ENCODE measurements around the gene CSF3R. TPM values are rescaled to one million over a fixed set of nuclear protein-coding genes. Genes with fewer than 3 reads are reported as not detected.

The CSF3R gene
- total and polyA plus RNA-seq, 9 of the 15 experiments (the other 6 are each of a cell fraction or from before 2014, with no cell fraction given) = 0.21 to 0.86 (median 0.40) TPM; not detected in 1

DNA sequence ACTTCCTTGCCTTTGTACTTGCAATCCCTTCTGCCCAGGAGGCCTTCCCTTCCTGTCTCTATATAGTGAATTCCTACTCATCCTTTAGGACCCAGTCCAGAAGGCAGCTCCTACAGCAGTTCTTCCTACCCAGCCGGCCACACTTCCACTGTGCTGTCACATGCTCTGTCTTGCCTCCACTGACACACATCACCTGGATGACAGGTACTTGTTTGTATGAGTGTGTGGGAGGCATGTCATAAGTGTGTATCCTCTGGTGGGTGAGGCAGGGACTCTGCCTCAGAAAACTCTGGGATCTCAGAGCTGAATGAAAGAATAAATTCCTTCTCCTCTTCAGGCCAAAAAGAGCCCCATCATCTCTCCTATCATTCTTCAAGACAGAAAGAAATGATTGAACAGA, 27.3 kb downstream of the CSF3R start:
- BruUV-seq (replicated peaks) = no TSS peak
- no peak overlapping the region for H2AFZ ChIP-seq (ENCODE audit: low read depth, low read length)
- intact Hi-C loops (cut with micrococcal nuclease) = no loop called here
- ATAC-seq (no peak; the same call in 2 of the 3 replicates), FAIRE-seq (no peak), DNase-seq (ENCODE audit: extremely low read depth in 1 of 4, low spot score in 3 of 4) (no peak)
- ChIA-PET CTCF (ENCODE audit: low intra/inter-chr PET ratio) (no interaction called here), POLR2A (interaction anchor here (0.6 to 4.0 kb wide), 6 partner anchors 7 to 1633 kb away, joined by 3 to 37 read pairs (median 4); partner anchors contain the start of genes CSF3R and MRPS15)
- peaks cover 62% of the 10 kb centered on the region for H3K36me3 ChIP-seq (ENCODE audit: control insufficient read depth, insufficient read depth, low read length)
- H3K9ac ChIP-seq (ENCODE audit: insufficient read depth in 1 of 2, low read depth in 2 of 2, low read length in 2 of 2) = no peak overlapping the region
- in situ Hi-C loops (cut with MboI) = no loop called here
- no peaks in the 10 kb centered on the region for H3K9me3 ChIP-seq (replicated peaks; ENCODE audit: control insufficient read depth, insufficient read depth, low read depth, low read length)
- TF ChIP-seq ARID1B (IDR thresholded peaks at IDR 0.05) = no peak
- TF ChIP-seq CEBPB (tag; IDR thresholded peaks at IDR 0.05) = no peak
- no peak for TF ChIP-seq MCM3 (IDR thresholded peaks at IDR 0.05)
- TF ChIP-seq NFIC (IDR thresholded peaks at IDR 0.05) = no peak
- TF ChIP-seq, protein P1, sequence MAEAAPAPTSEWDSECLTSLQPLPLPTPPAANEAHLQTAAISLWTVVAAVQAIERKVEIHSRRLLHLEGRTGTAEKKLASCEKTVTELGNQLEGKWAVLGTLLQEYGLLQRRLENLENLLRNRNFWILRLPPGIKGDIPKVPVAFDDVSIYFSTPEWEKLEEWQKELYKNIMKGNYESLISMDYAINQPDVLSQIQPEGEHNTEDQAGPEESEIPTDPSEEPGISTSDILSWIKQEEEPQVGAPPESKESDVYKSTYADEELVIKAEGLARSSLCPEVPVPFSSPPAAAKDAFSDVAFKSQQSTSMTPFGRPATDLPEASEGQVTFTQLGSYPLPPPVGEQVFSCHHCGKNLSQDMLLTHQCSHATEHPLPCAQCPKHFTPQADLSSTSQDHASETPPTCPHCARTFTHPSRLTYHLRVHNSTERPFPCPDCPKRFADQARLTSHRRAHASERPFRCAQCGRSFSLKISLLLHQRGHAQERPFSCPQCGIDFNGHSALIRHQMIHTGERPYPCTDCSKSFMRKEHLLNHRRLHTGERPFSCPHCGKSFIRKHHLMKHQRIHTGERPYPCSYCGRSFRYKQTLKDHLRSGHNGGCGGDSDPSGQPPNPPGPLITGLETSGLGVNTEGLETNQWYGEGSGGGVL (CRISPR knock-in tag; IDR thresholded peaks at IDR 0.05) = no peak
- TF ChIP-seq LEF1 (IDR thresholded peaks at IDR 0.05) = no peak
- TF ChIP-seq PML (IDR thresholded peaks at IDR 0.05; ENCODE audit: low read length) = no peak
- TF ChIP-seq SMAD1 (IDR thresholded peaks at IDR 0.05; ENCODE audit: low read depth, low read length, partially characterized antibody) = no peak
- TF ChIP-seq, protein P2, sequence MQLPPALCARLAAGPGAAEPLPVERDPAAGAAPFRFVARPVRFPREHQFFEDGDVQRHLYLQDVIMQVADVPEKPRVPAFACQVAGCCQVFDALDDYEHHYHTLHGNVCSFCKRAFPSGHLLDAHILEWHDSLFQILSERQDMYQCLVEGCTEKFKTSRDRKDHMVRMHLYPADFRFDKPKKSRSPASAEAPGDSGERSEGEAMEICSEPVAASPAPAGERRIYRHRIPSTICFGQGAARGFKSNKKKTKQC (CRISPR knock-in tag; IDR thresholded peaks at IDR 0.05) = no peak
- TF ChIP-seq, protein P3, sequence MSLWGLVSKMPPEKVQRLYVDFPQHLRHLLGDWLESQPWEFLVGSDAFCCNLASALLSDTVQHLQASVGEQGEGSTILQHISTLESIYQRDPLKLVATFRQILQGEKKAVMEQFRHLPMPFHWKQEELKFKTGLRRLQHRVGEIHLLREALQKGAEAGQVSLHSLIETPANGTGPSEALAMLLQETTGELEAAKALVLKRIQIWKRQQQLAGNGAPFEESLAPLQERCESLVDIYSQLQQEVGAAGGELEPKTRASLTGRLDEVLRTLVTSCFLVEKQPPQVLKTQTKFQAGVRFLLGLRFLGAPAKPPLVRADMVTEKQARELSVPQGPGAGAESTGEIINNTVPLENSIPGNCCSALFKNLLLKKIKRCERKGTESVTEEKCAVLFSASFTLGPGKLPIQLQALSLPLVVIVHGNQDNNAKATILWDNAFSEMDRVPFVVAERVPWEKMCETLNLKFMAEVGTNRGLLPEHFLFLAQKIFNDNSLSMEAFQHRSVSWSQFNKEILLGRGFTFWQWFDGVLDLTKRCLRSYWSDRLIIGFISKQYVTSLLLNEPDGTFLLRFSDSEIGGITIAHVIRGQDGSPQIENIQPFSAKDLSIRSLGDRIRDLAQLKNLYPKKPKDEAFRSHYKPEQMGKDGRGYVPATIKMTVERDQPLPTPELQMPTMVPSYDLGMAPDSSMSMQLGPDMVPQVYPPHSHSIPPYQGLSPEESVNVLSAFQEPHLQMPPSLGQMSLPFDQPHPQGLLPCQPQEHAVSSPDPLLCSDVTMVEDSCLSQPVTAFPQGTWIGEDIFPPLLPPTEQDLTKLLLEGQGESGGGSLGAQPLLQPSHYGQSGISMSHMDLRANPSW (CRISPR knock-in tag; IDR thresholded peaks at IDR 0.05) = no peak
- TF ChIP-seq, protein P4, sequence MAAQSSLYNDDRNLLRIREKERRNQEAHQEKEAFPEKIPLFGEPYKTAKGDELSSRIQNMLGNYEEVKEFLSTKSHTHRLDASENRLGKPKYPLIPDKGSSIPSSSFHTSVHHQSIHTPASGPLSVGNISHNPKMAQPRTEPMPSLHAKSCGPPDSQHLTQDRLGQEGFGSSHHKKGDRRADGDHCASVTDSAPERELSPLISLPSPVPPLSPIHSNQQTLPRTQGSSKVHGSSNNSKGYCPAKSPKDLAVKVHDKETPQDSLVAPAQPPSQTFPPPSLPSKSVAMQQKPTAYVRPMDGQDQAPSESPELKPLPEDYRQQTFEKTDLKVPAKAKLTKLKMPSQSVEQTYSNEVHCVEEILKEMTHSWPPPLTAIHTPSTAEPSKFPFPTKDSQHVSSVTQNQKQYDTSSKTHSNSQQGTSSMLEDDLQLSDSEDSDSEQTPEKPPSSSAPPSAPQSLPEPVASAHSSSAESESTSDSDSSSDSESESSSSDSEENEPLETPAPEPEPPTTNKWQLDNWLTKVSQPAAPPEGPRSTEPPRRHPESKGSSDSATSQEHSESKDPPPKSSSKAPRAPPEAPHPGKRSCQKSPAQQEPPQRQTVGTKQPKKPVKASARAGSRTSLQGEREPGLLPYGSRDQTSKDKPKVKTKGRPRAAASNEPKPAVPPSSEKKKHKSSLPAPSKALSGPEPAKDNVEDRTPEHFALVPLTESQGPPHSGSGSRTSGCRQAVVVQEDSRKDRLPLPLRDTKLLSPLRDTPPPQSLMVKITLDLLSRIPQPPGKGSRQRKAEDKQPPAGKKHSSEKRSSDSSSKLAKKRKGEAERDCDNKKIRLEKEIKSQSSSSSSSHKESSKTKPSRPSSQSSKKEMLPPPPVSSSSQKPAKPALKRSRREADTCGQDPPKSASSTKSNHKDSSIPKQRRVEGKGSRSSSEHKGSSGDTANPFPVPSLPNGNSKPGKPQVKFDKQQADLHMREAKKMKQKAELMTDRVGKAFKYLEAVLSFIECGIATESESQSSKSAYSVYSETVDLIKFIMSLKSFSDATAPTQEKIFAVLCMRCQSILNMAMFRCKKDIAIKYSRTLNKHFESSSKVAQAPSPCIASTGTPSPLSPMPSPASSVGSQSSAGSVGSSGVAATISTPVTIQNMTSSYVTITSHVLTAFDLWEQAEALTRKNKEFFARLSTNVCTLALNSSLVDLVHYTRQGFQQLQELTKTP (IDR thresholded peaks at IDR 0.05; ENCODE audit: low read depth in 1 of 2, partially characterized antibody in 2 of 2) = no peak
- no peak for TF ChIP-seq XRCC5 (IDR thresholded peaks at IDR 0.05; ENCODE audit: low read depth, low read length)
- TF ChIP-seq, protein P5, sequence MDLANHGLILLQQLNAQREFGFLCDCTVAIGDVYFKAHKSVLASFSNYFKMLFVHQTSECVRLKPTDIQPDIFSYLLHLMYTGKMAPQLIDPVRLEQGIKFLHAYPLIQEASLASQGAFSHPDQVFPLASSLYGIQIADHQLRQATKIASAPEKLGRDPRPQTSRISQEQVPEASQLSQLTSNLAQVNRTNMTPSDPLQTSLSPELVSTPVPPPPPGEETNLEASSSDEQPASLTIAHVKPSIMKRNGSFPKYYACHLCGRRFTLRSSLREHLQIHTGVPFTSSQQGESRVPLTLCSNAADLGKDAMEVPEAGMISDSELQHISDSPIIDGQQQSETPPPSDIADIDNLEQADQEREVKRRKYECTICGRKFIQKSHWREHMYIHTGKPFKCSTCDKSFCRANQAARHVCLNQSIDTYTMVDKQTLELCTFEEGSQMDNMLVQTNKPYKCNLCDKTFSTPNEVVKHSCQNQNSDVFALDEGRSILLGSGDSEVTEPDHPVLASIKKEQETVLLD (IDR thresholded peaks at IDR 0.05) = no peak
- no peak overlapping the region for H3K4me3 ChIP-seq
- no peak overlapping the region for H3K27ac ChIP-seq (ENCODE audit: extremely low read depth, low read depth, low read length)
- no peaks in the 10 kb centered on the region for H4K20me1 ChIP-seq (replicated peaks; ENCODE audit: control insufficient read depth, insufficient read depth, low read length)
- no peak overlapping the region for H3K4me2 ChIP-seq (ENCODE audit: insufficient read depth, low read length)
- no peaks in the 10 kb centered on the region for H3K79me2 ChIP-seq (ENCODE audit: control insufficient read depth, insufficient read depth, low read length)
- peaks cover 13 to 17% of the 10 kb centered on the region in 2 experiments; a peak in 4 of 5 replicates for H3K4me1 ChIP-seq (replicated peaks in 1 of 2; ENCODE audit: control insufficient read depth in 2 of 2, insufficient read depth in 2 of 2, low read length in 2 of 2)
- no peaks in the 10 kb centered on the region for H3K9me1 ChIP-seq (ENCODE audit: control insufficient read depth, insufficient read depth, low read length)
- H3K27me3 ChIP-seq (ENCODE audit: control insufficient read depth in 2 of 2, insufficient read depth in 2 of 2, low read length in 2 of 2) = no peaks in the 10 kb centered on the region
- 75% methylated on average over 1 of the region's 1 CpG for WGBS (ENCODE audit: insufficient coverage, low coverage, missing lambda C conversion rate)

All from K562 (cell line).